GM12874 (cell line): ENCODE measurements around the gene UHRF1.

Experiments
- TF ChIP-seq, protein P1 (sequence below): IDR thresholded peaks from 2 replicates; pipeline ENCODE4 v1.5.1; 2011; ENCODE audit warnings: low read depth, mild to moderate bottlenecking, control low read depth, low read length, moderate library complexity; ENCODE audit not compliant: insufficient read depth

UHRF1 gene

DNA sequence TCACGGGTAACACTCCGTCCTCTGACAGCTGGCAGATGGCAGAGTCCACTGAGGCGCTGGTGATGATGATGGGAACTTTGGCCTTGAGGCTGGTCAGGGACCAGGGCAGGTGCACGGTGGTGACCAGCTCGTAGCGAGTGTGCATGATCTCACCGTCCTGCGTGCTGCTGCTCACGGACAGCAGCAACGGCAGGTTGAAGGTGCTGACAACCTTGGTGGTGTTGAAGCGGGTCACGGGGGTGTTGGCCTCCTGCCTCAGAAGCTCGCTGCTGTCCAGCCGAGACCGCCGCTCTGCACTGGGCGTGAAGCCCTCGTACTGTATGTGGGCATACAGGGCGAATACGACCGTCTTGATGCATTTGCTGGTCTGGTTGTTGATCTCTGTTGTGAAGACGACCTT is 18.2 kb upstream of the UHRF1 start:
- TF ChIP-seq, protein P1, sequence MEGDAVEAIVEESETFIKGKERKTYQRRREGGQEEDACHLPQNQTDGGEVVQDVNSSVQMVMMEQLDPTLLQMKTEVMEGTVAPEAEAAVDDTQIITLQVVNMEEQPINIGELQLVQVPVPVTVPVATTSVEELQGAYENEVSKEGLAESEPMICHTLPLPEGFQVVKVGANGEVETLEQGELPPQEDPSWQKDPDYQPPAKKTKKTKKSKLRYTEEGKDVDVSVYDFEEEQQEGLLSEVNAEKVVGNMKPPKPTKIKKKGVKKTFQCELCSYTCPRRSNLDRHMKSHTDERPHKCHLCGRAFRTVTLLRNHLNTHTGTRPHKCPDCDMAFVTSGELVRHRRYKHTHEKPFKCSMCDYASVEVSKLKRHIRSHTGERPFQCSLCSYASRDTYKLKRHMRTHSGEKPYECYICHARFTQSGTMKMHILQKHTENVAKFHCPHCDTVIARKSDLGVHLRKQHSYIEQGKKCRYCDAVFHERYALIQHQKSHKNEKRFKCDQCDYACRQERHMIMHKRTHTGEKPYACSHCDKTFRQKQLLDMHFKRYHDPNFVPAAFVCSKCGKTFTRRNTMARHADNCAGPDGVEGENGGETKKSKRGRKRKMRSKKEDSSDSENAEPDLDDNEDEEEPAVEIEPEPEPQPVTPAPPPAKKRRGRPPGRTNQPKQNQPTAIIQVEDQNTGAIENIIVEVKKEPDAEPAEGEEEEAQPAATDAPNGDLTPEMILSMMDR: no peak

DNA sequence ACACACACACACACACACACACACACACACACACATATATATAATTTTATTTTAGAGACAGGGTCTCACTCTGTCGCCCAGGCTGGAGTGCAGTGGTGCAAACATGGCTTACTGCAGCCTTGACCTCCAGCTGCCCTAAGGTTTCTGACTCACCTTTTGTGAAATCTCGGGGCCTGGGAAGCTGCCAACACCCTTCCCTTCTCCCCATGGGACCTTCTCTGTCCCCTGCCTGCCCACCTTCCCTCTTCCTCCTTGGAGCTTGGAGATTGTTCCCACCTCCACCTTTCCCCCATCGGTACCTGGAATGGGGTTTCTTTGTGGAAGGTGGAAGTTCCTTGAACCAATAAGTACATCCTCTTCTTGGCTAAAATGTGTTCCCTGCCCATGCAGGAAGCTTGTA is 12.9 kb upstream of the UHRF1 start:
- TF ChIP-seq, protein P1: no peak

- TF ChIP-seq, protein P1: no peak
Observed at GRCh38 chr19:4897146-4897545, 12.2 kb upstream of the UHRF1 start.

DNA sequence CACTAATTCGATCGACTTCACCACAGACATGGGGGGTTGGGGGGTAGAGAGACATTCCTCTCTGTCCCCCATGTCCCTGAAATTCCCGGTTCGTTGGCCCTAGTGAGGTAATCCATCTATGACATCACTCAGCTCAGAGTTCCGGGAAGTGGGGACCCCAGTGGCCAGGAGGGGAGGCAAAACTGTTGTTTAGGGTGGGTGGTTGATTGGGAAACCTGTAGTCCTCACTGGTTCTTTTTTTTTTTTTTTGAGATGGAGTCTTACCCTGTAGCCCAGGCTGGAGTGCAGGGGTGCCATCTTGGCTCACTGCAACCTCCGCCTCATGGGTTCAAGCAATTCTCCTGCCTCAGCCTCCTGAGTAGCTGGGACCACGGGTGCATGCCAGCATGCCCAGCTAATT is 6.5 kb upstream of the UHRF1 start, which contains the start of gene ARRDC5:
TSS of gene ARRDC5 (minus strand) at position 101 of the 400 bp plus-strand sequence. CDS start at position 30, 71 bp downstream.
- TF ChIP-seq, protein P1: no peak

DNA sequence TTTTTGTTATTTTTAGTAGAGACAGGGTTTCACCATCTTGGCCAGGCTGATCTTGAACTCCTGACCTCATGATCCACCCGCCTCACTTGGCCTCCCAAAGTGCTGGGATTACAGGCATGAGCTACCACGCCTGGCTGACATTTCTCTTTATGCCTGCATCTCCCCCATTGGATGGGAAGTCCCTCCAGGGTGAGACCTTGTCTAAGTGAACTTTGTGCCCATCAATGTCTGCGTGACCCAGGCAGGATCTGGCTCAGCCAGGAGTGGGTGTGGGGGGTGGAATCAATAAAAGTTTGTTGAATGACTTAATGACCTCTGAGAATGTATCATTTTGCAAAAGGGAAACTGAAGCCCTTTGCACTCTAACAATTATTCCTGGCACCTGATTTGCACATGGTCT is 4.8 kb upstream of the UHRF1 start:
- TF ChIP-seq, protein P1: no peak

- TF ChIP-seq, protein P1: no peak
Observed at GRCh38 chr19:4906963-4907362, 2.3 kb upstream of the UHRF1 start.

- TF ChIP-seq, protein P1: no peak
Observed at GRCh38 chr19:4908360-4908759, 941 bp upstream of the UHRF1 start.

DNA sequence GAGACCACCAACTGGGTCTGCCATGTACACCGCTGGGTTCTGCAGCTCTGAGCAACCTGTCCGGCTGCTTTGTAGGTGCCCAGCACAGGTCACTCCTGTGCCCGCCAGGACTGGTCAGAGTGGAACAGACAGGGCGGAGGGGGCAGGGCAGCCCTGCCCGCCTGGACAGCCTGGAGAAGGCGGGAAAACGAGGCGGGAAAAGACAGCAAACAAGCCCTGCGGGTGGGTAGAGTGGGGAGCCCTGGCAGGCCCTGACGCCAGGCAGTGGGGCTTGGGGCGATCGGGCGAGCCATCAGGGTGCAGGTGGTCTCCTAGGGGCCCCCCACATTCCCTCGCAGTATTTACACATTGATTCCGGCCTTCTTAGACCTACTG is 533 bp upstream of the UHRF1 start:
- TF ChIP-seq, protein P1: no peak
